Glutamatergic neuron (in vitro differentiated cells): Measurements from ENCODE around the gene NRIP2. TPM values are rescaled to one million over a fixed set of nuclear protein-coding genes. Genes with fewer than 3 reads are reported as not detected.

ENCODE experiments used
- DNase-seq: peaks from one replicate; pipeline ENCODE4 v3.0.0; 2022
- H3K27ac Mint-ChIP-seq: one replicate; pipeline ENCODE4 v1.8.0; 2020; ENCODE audit warnings: mild to moderate bottlenecking, mixed read lengths, inconsistent platforms; ENCODE audit not compliant: unreplicated experiment
- H3K27me3 Mint-ChIP-seq: one replicate; pipeline ENCODE4 v1.8.0; 2020; ENCODE audit warnings: mild to moderate bottlenecking, moderate library complexity, mixed read lengths, inconsistent platforms; ENCODE audit not compliant: unreplicated experiment
- H3K36me3 Mint-ChIP-seq: one replicate; pipeline ENCODE4 v1.8.0; 2020; ENCODE audit warnings: mild to moderate bottlenecking, mixed read lengths, inconsistent platforms; ENCODE audit not compliant: unreplicated experiment
- H3K4me1 Mint-ChIP-seq: one replicate; pipeline ENCODE4 v1.8.0; 2020; ENCODE audit warnings: mild to moderate bottlenecking, low read depth, mixed read lengths, inconsistent platforms; ENCODE audit not compliant: unreplicated experiment
- H3K4me3 Mint-ChIP-seq: one replicate; pipeline ENCODE4 v1.8.0; 2020; ENCODE audit warnings: mild to moderate bottlenecking, mixed read lengths, inconsistent platforms; ENCODE audit not compliant: unreplicated experiment
- H3K9me3 Mint-ChIP-seq: one replicate; pipeline ENCODE4 v1.8.0; 2020; ENCODE audit warnings: mild to moderate bottlenecking, moderate library complexity, mixed read lengths, inconsistent platforms; ENCODE audit not compliant: unreplicated experiment
- CTCF ChIP-seq: fragments of 200-600 bp; sonication (generic); IDR thresholded peaks from one replicate; pipeline ENCODE4 v1.5.0; 2021; ENCODE audit not compliant: partially characterized antibody, unreplicated experiment
- total RNA-seq: library from RNA; stranded (reverse); fragmentation: NEBNext Ultra II Directional; extraction: Animal tissue kit (Norgen Biotek cat#: 25700); gene quantifications from one replicate; pipeline ENCODE4 v1.2.1, GENCODE V29; 2021; ENCODE audit not compliant: unreplicated experiment

NRIP2 gene
- total RNA-seq, 1 donor from 2014 or later = not detected

DNA sequence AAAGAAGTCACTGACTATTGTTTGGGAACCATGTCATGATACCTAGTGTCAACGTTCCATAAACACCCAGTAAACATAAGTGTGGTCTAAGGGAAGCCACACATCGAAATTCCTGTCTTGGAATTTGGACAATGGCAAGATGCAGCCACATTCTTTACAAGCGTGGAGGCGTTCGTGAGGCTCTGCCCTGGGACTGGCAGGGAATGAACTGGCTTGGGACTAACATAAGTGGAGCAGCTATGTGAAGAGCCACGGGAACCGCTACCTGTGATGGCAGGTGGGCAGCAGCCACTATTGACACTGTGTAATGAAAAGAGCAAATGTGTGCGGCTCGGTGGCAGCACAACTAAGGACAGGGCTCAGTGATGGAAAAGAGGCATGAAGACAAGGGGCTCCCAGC lies 10.0 kb upstream of the NRIP2 start:
- Mint-ChIP-seq H3K4me3 (no peak overlapping the region), H3K27ac (no peak overlapping the region), H3K4me1 (peaks cover 4% of the 10 kb centered on the region), H3K36me3 (no peaks in the 10 kb centered on the region), H3K9me3 (no peaks in the 10 kb centered on the region), H3K27me3 (peaks cover 2% of the 10 kb centered on the region)
- DNase-seq = no peak
- TF ChIP-seq CTCF = no peak

GRCh38 chr12:2842948-2843347 lies 8.1 kb upstream of the NRIP2 start:
- no peaks in the 10 kb centered on the region for H3K9me3 Mint-ChIP-seq
- DNase-seq = no peak
- no peak overlapping the region for H3K27ac Mint-ChIP-seq
- no peaks in the 10 kb centered on the region for H3K4me1 Mint-ChIP-seq
- H3K27me3 Mint-ChIP-seq = no peaks in the 10 kb centered on the region
- no peaks in the 10 kb centered on the region for H3K36me3 Mint-ChIP-seq
- H3K4me3 Mint-ChIP-seq = no peak overlapping the region
- TF ChIP-seq CTCF = no peak

- no peaks in the 10 kb centered on the region for H3K4me1 Mint-ChIP-seq
- no peak for TF ChIP-seq CTCF
- H3K27me3 Mint-ChIP-seq = no peaks in the 10 kb centered on the region
These were observed 6.3 kb upstream of the NRIP2 start for GRCh38 chr12:2841056-2841650.

GRCh38 chr12:2836574-2836973 lies 1.7 kb upstream of the NRIP2 start:
- DNase-seq = no peak
- H3K27ac Mint-ChIP-seq = no peak overlapping the region
- H3K4me1 Mint-ChIP-seq = peaks cover 2% of the 10 kb centered on the region
- H3K36me3 Mint-ChIP-seq = peaks cover 4% of the 10 kb centered on the region
- peaks cover 2% of the 10 kb centered on the region for H3K9me3 Mint-ChIP-seq
- no peak overlapping the region for H3K4me3 Mint-ChIP-seq
- no peak for TF ChIP-seq CTCF
- peaks cover under 1% of the 10 kb centered on the region for H3K27me3 Mint-ChIP-seq

More at GRCh38 chr12:2841056-2841650, 6.3 kb upstream of the NRIP2 start:
- DNase-seq = no peak
- no peak overlapping the region for H3K27ac Mint-ChIP-seq
- no peaks in the 10 kb centered on the region for H3K9me3 Mint-ChIP-seq
- no peaks in the 10 kb centered on the region for H3K36me3 Mint-ChIP-seq
- no peak overlapping the region for H3K4me3 Mint-ChIP-seq

- no peak for DNase-seq
- Mint-ChIP-seq H3K9me3 (peaks cover 2% of the 10 kb centered on the region), H3K27ac (no peak overlapping the region), H3K4me3 (no peak overlapping the region), H3K36me3 (peaks cover 6% of the 10 kb centered on the region), H3K4me1 (peaks cover 2% of the 10 kb centered on the region), H3K27me3 (peaks cover 2% of the 10 kb centered on the region)
- no peak for TF ChIP-seq CTCF
These were observed 1.0 kb upstream of the NRIP2 start for GRCh38 chr12:2835691-2836403.
